Mammary epithelial cell (primary cell): Measurements from ENCODE around the gene KIF3A.

Experiments used
- EZH2 ChIP-seq: IDR thresholded peaks from 2 replicates; pipeline ENCODE4 v1.6.1; 2012; ENCODE audit warnings: low read length, inconsistent platforms, borderline replicate concordance
- TF ChIP-seq, protein P1 (sequence below), 2 donors: IDR thresholded peaks in 1 of 2; conservative IDR thresholded peaks in 1 of 2; 2 replicates each; pipeline ENCODE4 v1.5.1; 2011 to 2012; ENCODE audit warnings: inconsistent platforms in 2 of 2, low read length in 2 of 2, mild to moderate bottlenecking in 2 of 2, control low read depth in 1 of 2, low read depth in 1 of 2; ENCODE audit not compliant: insufficient read depth in 1 of 2; ENCODE audit errors: extremely low read depth in 1 of 2

DNA sequence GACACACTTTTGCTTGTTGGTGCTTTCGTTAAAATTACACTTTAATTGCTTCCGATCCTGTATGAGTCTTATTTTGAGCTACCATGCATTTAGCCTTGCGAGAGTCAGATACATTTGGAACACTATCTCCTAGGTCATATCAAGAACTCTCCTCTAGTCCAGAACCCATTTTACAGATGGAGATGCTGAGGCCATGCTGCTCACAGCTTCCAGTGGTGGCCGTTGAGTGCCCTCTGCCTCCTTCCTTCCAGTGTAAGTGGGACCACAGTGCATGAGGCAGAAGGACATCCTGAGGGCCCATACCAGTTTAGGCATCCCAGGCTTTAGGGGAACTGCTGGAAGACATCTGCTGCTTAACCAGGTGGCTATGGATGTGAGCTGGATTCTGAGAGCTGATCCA, 16.8 kb upstream of the KIF3A start:
- TF ChIP-seq, protein P1, sequence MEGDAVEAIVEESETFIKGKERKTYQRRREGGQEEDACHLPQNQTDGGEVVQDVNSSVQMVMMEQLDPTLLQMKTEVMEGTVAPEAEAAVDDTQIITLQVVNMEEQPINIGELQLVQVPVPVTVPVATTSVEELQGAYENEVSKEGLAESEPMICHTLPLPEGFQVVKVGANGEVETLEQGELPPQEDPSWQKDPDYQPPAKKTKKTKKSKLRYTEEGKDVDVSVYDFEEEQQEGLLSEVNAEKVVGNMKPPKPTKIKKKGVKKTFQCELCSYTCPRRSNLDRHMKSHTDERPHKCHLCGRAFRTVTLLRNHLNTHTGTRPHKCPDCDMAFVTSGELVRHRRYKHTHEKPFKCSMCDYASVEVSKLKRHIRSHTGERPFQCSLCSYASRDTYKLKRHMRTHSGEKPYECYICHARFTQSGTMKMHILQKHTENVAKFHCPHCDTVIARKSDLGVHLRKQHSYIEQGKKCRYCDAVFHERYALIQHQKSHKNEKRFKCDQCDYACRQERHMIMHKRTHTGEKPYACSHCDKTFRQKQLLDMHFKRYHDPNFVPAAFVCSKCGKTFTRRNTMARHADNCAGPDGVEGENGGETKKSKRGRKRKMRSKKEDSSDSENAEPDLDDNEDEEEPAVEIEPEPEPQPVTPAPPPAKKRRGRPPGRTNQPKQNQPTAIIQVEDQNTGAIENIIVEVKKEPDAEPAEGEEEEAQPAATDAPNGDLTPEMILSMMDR (conservative IDR thresholded peaks at IDR 0.05 in 1 of 2, IDR thresholded peaks at IDR 0.05 in 1 of 2; ENCODE audit: extremely low read depth in 1 of 2, insufficient read depth in 1 of 2, low read depth in 1 of 2, low read length in 2 of 2): no peak
- TF ChIP-seq EZH2: no peak
